Measurements from ENCODE around the gene DGKI. TPM values are rescaled to one million over a fixed set of nuclear protein-coding genes. Genes with fewer than 3 reads are reported as not detected.
A peak's percentile ranks its signal among the peaks of the same experiment; 100 is the strongest.

DGKI gene
- total RNA-seq, 1 experiment from 2014 or later = 0.15 TPM

- BruUV-seq (replicated peaks) = no TSS peak
- no peaks in the 10 kb centered on the region for H3K9me2 ChIP-seq (ENCODE audit: insufficient read depth)
- DNase-seq (ENCODE audit: low read depth, low spot score) = peak; percentile 22
- no peaks in the 10 kb centered on the region for H3K79me2 ChIP-seq (ENCODE audit: insufficient read depth, low read length)
- peak; percentile 49; the same call in 1 of the 2 replicates for ATAC-seq
- no peak overlapping the region for H3K9ac ChIP-seq (ENCODE audit: low read length)
- ChIA-PET POLR2A (no interaction called here), CTCF (interaction anchor here (2.4 kb wide), 1 partner anchor 9 kb away, joined by 15 read pairs; no protein-coding TSS in a partner anchor), RAD21 (ENCODE audit: low non-redundant PET in 1 of 2, low total read pairs in 2 of 2, uncharacterized antibody in 2 of 2, unreplicated experiment in 2 of 2) (no interaction called here)
- TF ChIP-seq, protein P1, sequence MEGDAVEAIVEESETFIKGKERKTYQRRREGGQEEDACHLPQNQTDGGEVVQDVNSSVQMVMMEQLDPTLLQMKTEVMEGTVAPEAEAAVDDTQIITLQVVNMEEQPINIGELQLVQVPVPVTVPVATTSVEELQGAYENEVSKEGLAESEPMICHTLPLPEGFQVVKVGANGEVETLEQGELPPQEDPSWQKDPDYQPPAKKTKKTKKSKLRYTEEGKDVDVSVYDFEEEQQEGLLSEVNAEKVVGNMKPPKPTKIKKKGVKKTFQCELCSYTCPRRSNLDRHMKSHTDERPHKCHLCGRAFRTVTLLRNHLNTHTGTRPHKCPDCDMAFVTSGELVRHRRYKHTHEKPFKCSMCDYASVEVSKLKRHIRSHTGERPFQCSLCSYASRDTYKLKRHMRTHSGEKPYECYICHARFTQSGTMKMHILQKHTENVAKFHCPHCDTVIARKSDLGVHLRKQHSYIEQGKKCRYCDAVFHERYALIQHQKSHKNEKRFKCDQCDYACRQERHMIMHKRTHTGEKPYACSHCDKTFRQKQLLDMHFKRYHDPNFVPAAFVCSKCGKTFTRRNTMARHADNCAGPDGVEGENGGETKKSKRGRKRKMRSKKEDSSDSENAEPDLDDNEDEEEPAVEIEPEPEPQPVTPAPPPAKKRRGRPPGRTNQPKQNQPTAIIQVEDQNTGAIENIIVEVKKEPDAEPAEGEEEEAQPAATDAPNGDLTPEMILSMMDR (IDR thresholded peaks at IDR 0.05 in 2 of 3, conservative IDR thresholded peaks at IDR 0.05 in 1 of 3; ENCODE audit: borderline replicate concordance in 1 of 3, insufficient read depth in 1 of 3, low read depth in 2 of 3, low read length in 2 of 3) = peak; percentile 21 to 37 (median 23); a peak in 2 of 6 replicates
- no peak for TF ChIP-seq ZFX (IDR thresholded peaks at IDR 0.05)
- no peaks in the 10 kb centered on the region for H4K20me1 ChIP-seq (ENCODE audit: insufficient read depth)
- H3K36me3 ChIP-seq (ENCODE audit: control insufficient read depth in 1 of 2, insufficient read depth in 2 of 2, low read length in 2 of 2) = no peaks in the 10 kb centered on the region
- H3K4me2 ChIP-seq (ENCODE audit: low read length) = no peak overlapping the region
- intact Hi-C loops (cut with micrococcal nuclease) = no loop called here
- peaks cover 11% of the 10 kb centered on the region for H3K27me3 ChIP-seq (ENCODE audit: insufficient read depth, low read length)
- H3K9me3 ChIP-seq (ENCODE audit: control insufficient read depth in 1 of 2, insufficient read depth in 1 of 2, low read depth in 1 of 2, low read length in 2 of 2) = no peaks in the 10 kb centered on the region
- no peak overlapping the region for H2AFZ ChIP-seq (ENCODE audit: low read depth, low read length, poor library complexity, severe bottlenecking)
- no peak overlapping the region for H3K27ac ChIP-seq (ENCODE audit: low read depth, low read length)
- no peak overlapping the region for H3K4me3 ChIP-seq (replicated peaks in 1 of 2; ENCODE audit: low read depth in 1 of 2, low read length in 2 of 2)
- no peaks in the 10 kb centered on the region for H3K4me1 ChIP-seq (ENCODE audit: control insufficient read depth in 1 of 2, insufficient read depth in 2 of 2, low read length in 2 of 2)
These were observed 221.6 kb downstream of the DGKI start for GRCh38 chr7:137625197-137625596.

DNA sequence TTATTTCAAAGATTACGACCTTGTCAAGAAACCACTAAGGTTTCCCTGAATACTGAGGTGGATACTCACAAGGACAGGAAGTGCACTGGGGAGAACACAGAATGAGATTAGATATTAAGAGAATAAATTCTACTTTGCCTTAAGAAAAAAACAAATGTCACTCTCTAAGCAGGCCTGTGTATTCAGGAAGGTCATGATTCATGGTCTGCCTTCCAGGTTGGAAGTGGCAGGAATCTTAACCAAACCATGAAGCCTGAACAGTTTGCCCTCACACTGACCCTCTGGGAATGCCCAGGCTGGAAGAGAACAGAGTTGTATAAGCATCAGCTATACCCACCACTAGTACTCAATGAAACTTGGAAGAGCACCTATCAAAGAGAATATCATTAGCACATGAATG lies 227.6 kb downstream of the DGKI start:
- no peak overlapping the region for H3K9ac ChIP-seq (ENCODE audit: low read length)
- no peak overlapping the region for H3K27ac ChIP-seq (ENCODE audit: low read depth, low read length)
- ChIA-PET RAD21 (ENCODE audit: low non-redundant PET in 1 of 2, low total read pairs in 2 of 2, uncharacterized antibody in 2 of 2, unreplicated experiment in 2 of 2) (no interaction called here), CTCF (no interaction called here), POLR2A (no interaction called here)
- H2AFZ ChIP-seq (ENCODE audit: low read depth, low read length, poor library complexity, severe bottlenecking) = no peak overlapping the region
- H3K4me1 ChIP-seq (ENCODE audit: control insufficient read depth in 1 of 2, insufficient read depth in 2 of 2, low read length in 2 of 2) = no peaks in the 10 kb centered on the region
- BruUV-seq (replicated peaks) = no TSS peak
- H3K4me2 ChIP-seq (ENCODE audit: low read length) = no peak overlapping the region
- no peak for TF ChIP-seq JUND (IDR thresholded peaks at IDR 0.05)
- TF ChIP-seq ZNF274 (IDR thresholded peaks at IDR 0.05; ENCODE audit: low read depth, low read length) = no peak
- TF ChIP-seq SIN3A (IDR thresholded peaks at IDR 0.05; ENCODE audit: low read depth) = no peak
- H3K36me3 ChIP-seq (ENCODE audit: control insufficient read depth in 1 of 2, insufficient read depth in 2 of 2, low read length in 2 of 2) = no peaks in the 10 kb centered on the region
- DNase-seq (ENCODE audit: low read depth, low spot score) (no peak), ATAC-seq (no peak)
- intact Hi-C loops (cut with micrococcal nuclease) = no loop called here
- H3K9me3 ChIP-seq (ENCODE audit: control insufficient read depth in 1 of 2, insufficient read depth in 1 of 2, low read depth in 1 of 2, low read length in 2 of 2) = no peaks in the 10 kb centered on the region
- no peaks in the 10 kb centered on the region for H3K79me2 ChIP-seq (ENCODE audit: insufficient read depth, low read length)
- H4K20me1 ChIP-seq (ENCODE audit: insufficient read depth) = no peaks in the 10 kb centered on the region
- no peaks in the 10 kb centered on the region; the same call in 1 of the 2 replicates for H3K27me3 ChIP-seq (ENCODE audit: insufficient read depth, low read length)
- H3K4me3 ChIP-seq (replicated peaks in 1 of 2; ENCODE audit: low read depth in 1 of 2, low read length in 2 of 2) = no peak overlapping the region
- no peaks in the 10 kb centered on the region for H3K9me2 ChIP-seq (ENCODE audit: insufficient read depth)

Measured in HCT116 (cell line).